HG02938 (cell line): ENCODE data around the gene BSG.
"Not testable (repeated sequence)": the region's sequence is repeated elsewhere in the genome, so short reads cannot be mapped to it uniquely, and the experiment has no call there.

Source experiments
- ATAC-seq: cut with Tn5 transposase; IDR thresholded peaks from one replicate; pipeline ENCODE4 v1.9.1; 2021; ENCODE audit warnings: mild to moderate bottlenecking, moderate library complexity; ENCODE audit not compliant: unreplicated experiment

BSG gene

GRCh38 chr19:602391-603301, 30.2 kb downstream of the BSG start:
- ATAC-seq = no peak

GRCh38 chr19:603302-603639, 30.9 kb downstream of the BSG start:
- not testable (repeated sequence) for ATAC-seq

GRCh38 chr19:603779-604178, 31.4 kb downstream of the BSG start:
- ATAC-seq = not testable (repeated sequence)

- ATAC-seq = no peak
These were observed 32.0 kb downstream of the BSG start for GRCh38 chr19:604355-604754.

GRCh38 chr19:605061-605971, 32.9 kb downstream of the BSG start:
- not testable (repeated sequence) for ATAC-seq

- no peak for ATAC-seq
These were observed 35.1 kb downstream of the BSG start for GRCh38 chr19:607301-608154.

GRCh38 chr19:608155-609003, 36.0 kb downstream of the BSG start:
- ATAC-seq = no peak

GRCh38 chr19:609004-609346, 36.6 kb downstream of the BSG start:
- ATAC-seq = no peak

- ATAC-seq = no peak
These were observed 37.8 kb downstream of the BSG start for GRCh38 chr19:610071-610800.

GRCh38 chr19:610801-611480, 38.5 kb downstream of the BSG start:
- no peak for ATAC-seq

GRCh38 chr19:611481-611868, 39.1 kb downstream of the BSG start:
- ATAC-seq = no peak

- ATAC-seq = no peak
These were observed 40.5 kb downstream of the BSG start for GRCh38 chr19:612941-613340.

- no peak for ATAC-seq
These were observed 41.6 kb downstream of the BSG start for GRCh38 chr19:613732-614567.

GRCh38 chr19:615619-616018, 43.2 kb downstream of the BSG start:
- ATAC-seq = no peak

- ATAC-seq = no peak
These were observed 43.8 kb downstream of the BSG start for GRCh38 chr19:616062-616700.

GRCh38 chr19:616747-617526, 44.5 kb downstream of the BSG start:
- ATAC-seq = no peak
